ENCODE measurements around the gene EBPL.
"Not testable (repeated sequence)": the region's sequence is repeated elsewhere in the genome, so short reads cannot be mapped to it uniquely, and the experiment has no call there.

Gene EBPL

DNA sequence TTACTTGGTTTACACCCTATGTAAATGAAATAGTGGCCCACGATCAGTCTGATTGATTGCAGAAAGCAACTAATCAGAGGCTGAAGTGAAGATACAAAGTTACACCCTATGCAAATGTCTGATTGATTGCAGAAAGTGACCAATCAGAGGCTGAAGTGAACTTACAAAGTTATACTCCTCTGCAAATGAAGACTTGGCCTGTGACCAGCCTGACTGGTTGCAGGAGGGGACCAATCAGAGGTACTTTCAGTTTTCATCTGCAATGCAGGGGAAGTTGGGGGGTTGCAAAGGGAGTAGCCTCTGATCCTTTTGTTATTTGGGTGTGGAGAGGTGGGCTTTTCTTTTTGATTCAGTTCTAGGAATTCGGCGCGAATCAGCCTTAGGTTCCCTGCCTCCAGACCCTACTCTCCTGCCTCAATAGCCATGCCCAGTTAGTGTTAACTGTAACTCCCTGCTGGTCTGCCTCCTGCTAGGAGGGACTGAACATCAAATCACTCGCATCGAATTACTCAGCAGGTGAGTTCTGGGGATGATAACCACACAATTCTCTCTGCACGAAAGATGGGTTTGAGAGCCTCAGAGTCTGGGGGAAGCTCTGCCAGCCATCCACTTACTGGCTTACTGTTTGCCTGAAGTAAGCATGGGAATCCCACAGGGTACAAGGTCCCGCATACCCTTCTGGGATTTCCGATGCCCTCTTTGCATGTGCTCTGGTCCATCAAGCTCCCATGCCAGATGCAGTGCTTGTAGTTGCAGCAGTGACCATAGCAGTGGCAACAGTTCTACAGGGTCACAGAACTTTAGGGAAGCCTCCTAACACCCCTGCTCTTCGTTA lies 55.5 kb downstream of the EBPL start:
- DNase-seq (ENCODE audit: low read depth in 2 of 2, low spot score in 1 of 2): no peak

GRCh38 chr13:49633710-49634109 lies 57.6 kb downstream of the EBPL start:
- DNase-seq (ENCODE audit: low read depth in 2 of 2, low spot score in 1 of 2): no peak

DNA sequence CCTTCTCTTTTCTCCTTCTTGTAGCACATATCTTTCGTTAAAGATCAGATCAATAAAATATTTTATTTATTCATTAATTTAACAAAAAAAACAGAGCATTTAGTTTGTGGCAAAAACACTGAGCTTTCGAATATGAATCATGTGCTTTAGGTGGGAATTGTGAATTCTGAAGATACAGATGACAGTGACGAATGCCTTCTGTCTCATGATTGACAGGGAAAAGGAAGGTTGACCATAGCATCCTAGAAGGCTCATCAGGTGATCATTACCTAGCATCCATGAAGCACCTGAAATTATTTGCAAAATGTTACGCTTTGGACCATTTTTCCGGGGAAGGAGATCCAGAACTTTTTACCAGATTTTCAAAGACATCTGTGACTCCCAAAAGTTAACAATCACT lies 59.1 kb downstream of the EBPL start:
- no peak for DNase-seq (ENCODE audit: low read depth in 2 of 2, low spot score in 1 of 2)

- no peak for DNase-seq (ENCODE audit: low read depth in 2 of 2, low spot score in 1 of 2)
Observed at GRCh38 chr13:49630580-49630979, 60.7 kb downstream of the EBPL start.

GRCh38 chr13:49629947-49630346 lies 61.3 kb downstream of the EBPL start:
- DNase-seq (ENCODE audit: low read depth in 2 of 2, low spot score in 1 of 2): no peak

DNA sequence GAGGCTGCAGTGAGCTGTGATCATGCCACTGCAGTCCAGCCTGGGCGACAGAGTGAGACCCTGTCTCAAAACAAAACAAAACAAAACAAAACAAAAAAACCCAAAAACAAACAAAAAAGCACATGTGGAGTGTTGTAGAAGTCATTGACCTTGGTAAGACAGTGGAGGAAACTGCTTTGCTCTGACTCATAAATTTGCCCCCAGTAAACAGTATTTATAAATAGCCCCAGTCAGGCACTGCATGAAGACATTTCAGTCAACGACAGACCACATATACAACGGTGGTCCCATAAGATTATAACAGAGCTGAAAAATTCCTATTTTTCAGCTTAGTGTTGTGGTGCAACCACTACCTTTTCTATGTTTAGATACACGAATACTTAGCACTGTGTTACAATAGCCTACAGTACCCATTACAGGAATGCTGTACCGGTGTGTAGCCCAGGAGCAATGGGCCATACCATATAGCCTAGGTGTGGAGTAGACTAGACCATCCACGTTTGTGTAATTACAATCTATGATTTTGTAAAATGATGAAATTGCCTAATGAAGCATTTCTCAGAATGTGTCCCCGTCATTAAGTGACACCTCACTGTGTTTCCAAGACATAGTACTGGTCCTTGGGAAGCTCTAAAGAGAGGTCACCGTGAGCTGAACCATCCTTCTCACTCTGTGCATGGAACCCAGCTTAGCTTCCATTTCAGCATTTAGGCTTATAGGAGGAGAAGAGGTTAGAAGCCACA lies 61.9 kb downstream of the EBPL start:
- no peak for DNase-seq (ENCODE audit: low read depth in 2 of 2, low spot score in 1 of 2)

DNA sequence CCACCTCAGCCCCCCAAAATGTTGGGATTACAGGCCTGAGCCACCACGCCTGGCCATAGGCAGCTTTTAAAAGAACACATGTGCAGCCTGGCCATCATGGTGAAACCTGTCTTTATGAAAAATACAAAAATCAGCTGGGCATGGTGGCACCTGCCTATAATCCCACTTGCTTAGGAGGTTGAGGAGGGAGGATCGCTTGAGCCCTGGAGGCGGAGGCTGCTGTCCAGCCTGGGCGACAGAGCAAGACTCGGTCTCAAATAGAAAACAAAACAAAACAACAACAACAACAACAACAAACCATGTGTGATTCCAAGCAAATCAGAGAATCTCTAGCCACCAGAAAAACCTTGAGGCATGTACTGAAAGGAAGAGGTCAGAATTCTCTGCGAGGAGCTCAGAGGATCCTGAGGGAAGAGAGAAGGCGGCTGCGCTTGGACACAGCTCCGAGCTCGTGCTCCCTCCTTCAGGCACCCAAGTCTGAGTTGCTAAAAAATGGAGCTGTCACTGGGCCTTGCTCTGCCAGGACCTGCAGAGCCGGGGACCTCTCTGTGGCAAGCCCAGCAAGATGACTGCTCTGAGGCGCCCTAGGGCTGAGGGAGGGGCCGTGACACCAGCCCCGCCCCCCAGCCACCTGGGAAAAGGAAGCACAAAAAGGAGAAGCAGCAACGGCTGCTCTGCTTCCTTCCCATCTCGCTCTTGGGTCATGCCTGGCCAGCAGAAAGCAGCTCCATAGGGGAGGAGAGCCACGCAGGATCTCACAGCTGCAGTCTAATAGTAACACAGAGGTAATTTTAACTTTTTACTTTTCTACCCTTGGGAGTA lies 63.2 kb downstream of the EBPL start, which contains the start of gene ARL11:
TSS of gene ARL11 (plus strand) at position 677 of the 822 bp plus-strand sequence. CDS start 1,941 bp downstream, outside the sequence.
- peak in 1 of 2 donors; percentile 13 for DNase-seq (ENCODE audit: low read depth in 2 of 2, low spot score in 1 of 2)

GRCh38 chr13:49625392-49626079 lies 65.8 kb downstream of the EBPL start:
- DNase-seq (ENCODE audit: low read depth in 2 of 2, low spot score in 1 of 2): no peak

GRCh38 chr13:49624229-49624628 lies 67.1 kb downstream of the EBPL start:
- DNase-seq (ENCODE audit: low read depth in 2 of 2, low spot score in 1 of 2): no peak

DNA sequence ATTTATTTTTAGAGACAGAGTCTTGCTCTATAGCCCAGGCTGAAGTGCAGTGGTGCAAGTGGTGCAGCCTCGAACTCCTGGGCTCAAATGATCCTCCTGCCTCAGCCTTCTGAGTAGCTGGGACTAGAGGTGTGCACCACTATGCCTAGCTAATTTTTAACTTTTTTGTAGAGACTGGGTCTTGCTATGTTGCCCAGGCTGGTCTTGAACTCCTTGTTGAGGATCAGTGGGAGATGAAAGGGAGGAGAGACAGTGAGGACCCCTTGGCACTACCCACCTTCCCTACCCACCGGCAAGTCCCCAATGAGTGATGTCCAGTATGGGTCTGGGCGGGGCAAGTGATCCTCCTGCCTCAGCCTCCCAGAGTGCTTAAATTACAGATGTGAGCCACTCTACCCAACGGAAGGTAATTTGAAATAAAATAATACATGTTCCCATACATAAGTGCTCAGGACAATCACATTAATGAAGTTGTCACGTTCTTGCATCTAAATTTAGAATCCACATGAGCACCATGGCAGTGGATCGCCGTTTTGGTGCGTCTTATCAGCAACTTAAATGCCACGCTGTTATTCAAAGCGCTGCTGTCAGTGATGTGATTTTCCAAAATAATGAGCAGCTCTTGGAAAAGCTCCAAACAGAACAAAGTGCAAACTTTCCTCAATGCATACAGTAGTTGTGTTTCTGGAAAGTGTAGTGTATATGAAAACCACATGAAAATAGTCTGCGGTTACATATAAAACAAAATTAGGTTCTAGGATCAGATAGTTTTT lies 68.9 kb downstream of the EBPL start:
- no peak for DNase-seq (ENCODE audit: low read depth in 2 of 2, low spot score in 1 of 2)

- no peak for DNase-seq (ENCODE audit: low read depth in 2 of 2, low spot score in 1 of 2)
Observed at GRCh38 chr13:49620170-49620621, 71.1 kb downstream of the EBPL start.

DNA sequence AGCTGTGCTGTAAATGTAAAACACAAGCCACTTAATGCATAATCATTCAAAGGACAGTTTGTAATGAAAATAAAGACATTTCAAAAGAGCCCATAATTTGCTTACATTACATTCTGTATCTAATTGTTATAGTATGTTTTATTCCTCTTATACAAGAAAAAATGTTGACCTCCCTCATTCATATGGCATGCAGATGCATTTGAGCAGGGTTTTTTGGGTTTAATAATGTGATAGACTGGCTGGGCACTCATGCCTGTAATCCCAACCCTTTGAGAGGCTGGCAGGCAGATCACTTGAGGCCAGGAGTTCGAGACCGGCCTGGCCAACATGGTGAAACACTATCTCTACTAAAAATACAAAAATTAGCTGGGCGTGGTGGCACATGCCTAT lies 74.6 kb downstream of the EBPL start:
- DNase-seq (ENCODE audit: low read depth in 2 of 2, low spot score in 1 of 2): no peak

DNA sequence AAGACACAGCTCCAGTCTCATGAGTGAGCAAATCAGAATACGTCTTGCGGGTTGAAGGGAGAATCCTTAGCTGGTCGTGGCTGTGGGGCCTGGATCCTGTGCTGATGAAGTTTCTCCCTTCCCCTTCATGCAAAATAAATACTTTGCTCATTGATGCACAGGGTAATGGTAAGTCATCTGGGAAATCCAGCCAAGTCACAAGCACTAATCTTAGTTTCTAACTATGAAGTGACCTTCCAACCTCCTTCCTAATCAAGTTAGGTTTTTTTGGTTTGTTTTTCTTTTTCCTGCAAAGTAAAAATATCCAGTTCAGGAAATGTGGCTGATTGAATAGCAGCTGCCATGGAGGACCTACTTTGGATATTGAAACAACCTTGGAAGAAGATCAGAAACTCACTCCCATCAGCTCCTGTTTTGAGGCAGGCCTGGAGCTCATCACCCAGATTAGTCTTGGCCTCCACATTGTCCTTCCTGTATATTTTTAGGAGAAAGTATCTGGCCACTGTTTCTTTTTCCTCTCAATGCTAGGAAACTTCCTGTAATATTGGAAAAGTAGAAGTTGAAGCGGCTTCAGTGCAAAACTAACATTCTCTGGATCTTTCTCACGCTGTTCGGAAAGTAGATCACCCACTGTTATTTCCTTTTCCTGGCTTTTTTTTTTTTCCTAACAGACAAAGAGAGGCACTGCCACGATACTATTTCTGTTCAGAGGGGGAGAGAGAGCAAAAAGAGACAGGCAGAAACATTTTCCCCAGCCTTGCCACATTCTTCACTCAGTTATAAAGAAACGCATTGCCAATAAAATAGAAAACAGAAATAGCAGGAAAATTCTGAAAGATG lies 75.2 kb downstream of the EBPL start:
- DNase-seq (ENCODE audit: low read depth in 2 of 2, low spot score in 1 of 2): no peak

GRCh38 chr13:49612042-49612441 lies 79.2 kb downstream of the EBPL start:
- DNase-seq (ENCODE audit: low read depth in 2 of 2, low spot score in 1 of 2): not testable (repeated sequence)

Measured in stimulated activated CD8-positive, alpha-beta memory T cell treated with anti-CD3 and anti-CD28 coated beads, Interleukin-4, amount 100 ng/mL, for 4 hours (primary cell).